ENCODE results near the gene EEF2KMT.
"Not testable (repeated sequence)": the region's sequence is repeated elsewhere in the genome, so short reads cannot be mapped to it uniquely, and the experiment has no call there.

The EEF2KMT gene

GRCh38 chr16:5097470-5098220 lies at the start of gene EEF2KMT:
EEF2KMT (minus strand) TSS chr16:5097795; CDS start chr16:5097739, 56 bp downstream.
- peak; percentile 99 for DNase-seq

- not testable (repeated sequence) for DNase-seq
Observed at GRCh38 chr16:5144621-5144956, 47.0 kb upstream of the EEF2KMT start.

GRCh38 chr16:5143761-5144620 lies 46.4 kb upstream of the EEF2KMT start:
- DNase-seq: no peak

- DNase-seq: not testable (repeated sequence)
Observed at GRCh38 chr16:5140151-5140550, 42.6 kb upstream of the EEF2KMT start.

DNA sequence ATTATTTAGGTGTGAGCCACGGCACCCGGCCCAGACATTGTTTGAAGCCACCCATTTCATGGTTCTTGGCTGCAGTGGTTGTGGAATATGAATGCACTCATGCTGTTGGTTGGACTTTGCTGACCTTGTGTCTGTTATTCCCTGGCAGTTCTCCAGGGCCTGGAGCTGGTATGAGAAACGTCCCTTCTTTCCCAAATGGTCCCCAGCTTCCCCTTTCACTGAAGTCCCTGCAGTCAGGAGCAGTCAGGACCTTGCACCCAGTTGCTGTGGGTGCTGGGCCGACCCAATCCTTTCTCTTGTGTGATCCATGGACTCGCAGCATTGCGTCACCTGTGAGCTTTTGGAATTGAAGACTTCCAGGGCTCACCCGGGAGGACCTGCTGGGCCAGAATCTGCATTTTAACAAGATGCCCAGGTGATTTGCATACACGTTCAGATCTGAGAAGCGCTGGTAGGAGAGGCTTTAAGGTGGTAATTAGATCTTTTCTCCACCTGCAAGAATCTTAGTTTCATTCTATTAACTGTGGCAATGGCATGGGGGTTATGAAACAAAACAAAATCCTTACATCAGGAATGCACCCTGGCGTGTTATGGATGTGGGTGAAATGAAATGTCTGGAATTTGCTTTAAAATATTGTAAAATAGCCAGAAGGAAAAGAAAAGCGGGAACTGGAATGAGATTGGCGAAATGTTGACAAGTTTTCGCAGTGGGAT lies 37.3 kb upstream of the EEF2KMT start:
- DNase-seq: not testable (repeated sequence)

- DNase-seq: not testable (repeated sequence)
Observed at GRCh38 chr16:5132915-5133600, 35.5 kb upstream of the EEF2KMT start.

DNA sequence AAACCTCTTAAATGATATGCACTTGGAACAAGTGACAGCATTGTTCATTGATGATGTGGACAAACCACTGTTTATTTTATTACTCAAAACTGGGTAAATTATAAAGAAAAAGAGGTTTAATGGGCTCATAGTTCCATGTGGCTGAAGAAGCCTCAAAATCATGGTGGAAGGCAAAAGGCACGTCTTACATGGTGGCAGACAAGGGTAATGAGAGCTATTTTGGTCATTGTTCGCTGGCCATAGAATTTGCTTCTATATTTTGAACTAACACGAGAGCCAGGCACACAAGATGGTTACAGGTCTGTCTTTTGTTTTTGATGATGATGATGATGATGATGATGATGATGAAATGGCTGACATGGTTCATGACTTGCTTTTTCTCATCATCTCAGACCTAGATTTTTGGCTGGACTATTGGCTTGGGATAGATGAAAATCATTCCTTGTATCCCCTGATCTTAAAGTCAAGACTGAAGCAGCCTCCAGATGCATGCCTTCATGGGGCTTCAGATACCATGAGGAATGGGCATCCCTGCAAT lies 33.9 kb upstream of the EEF2KMT start:
- DNase-seq: not testable (repeated sequence)

DNA sequence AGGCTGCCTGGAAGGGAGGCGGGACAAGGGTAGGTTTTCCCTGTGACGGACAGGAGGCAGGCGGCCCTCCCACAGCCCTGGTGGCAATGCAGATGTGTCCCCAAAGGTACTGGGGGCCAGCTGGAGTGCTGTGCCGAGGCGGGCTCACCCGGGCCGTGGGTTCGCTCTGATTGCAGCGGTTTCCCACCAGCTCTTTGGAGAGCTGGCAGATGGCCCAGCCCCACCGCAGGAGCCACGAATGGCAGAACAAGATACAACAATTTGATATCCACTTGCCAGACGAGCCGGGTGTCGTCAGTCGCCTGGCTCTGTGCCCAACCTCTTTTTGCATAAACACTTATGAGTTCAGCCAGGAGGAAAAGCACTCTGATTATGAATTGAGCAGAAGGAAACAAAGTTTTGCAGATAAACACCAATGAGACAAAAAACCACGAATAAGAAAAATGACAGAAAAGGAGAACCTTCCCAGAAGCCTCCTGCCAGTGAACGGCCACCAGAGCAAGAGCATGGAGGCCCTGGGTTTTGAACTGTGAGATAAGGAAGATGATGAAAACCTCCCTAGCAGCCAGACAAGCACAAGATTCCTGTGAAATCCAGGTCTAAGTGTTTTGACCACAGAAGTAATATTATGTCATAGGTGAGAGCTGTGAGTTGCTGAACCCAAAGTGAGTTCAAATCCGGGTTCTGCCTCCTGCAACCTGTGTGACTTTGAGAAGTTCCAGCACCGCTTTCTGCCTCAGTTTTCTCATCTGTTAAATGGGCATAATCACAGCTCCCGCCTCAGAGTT lies 19.9 kb upstream of the EEF2KMT start:
- DNase-seq: peak; percentile 56

GRCh38 chr16:5116780-5117295 lies 19.2 kb upstream of the EEF2KMT start:
- DNase-seq: not testable (repeated sequence)

GRCh38 chr16:5110933-5111332 lies 13.3 kb upstream of the EEF2KMT start:
- DNase-seq: not testable (repeated sequence)

DNA sequence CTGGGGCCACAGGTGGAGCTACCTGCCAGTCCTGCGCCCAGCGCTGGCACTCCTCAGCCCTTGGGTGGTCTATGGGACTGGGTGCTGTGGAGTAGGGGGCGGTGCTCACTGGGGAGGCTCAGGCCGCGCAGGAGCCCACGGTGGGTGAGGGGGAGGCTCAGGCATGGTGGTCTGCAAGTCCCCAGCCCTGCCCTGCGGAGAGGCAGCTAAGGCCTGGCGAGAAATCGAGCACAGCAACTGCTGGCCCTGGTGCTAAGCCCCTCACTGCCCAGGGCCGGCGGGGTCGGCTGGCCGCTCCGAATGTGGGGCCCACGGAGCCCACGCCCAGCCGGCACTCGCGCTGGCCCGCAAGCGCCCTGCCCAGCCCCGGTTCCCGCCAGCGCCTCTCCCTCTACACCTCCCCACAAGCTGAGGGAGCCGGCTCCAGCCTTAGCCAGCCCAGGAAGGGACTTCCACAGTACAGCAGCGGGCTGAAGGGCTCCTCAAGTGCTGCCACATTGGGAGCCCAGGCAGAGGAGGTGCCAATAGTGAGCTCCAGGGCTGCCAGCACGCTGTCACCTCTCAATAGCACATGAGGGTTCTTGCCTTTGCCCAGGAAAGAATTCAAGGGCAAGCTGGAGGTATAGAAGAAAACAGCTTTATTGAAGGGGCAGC lies 11.0 kb upstream of the EEF2KMT start:
- DNase-seq: no peak

DNA sequence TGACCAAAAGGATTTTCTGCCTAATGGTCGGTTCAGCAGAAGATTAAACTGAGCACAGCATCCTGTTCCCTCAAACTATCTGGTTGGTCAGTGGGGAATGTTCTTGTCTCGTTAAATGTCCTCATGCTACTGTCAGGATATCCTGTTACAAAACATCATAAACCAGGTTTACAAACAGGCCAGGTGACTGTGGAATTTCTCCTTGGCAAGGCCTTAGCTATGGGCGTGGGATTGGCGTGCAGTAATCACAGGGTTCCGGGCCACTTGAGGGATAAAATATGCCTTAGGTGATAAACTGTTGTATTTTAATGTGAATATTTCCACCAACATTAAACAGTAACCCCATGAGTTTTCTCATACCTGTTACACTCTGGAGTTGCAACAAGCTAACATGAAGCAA lies 7.4 kb upstream of the EEF2KMT start:
- not testable (repeated sequence) for DNase-seq

DNA sequence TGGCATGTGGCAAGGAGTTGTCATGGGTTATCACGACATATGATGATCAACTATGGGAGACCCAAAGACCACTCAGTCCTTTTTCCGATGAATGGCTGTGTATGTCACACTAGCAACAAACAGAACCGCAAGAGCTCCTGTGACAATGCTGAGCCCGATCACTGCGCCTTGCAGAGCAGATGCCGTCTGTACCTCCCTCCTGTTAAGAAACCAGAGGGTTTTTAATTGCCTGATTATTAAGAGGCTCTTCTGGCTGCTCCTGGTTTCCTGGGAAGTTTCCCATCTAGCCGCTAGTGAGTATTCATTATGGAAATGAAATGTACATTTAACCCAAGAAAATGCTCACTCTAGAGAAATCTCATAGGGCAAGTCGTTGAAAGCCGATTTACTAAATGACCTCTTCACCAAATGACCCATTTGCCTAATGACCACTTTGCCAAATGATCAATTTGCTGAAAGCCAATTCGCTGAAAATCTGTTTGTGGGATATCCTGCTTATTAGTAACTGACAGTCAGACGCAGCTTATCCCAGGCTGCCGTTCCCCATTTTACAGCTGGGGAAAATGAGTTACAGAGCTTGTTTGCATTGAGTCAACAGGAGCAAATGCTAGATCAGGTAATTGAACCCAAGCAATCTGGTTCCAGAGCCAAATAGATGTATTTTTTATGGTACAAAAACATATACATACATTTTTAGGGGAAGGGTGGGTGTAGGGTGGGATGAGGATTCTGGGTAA lies 5.9 kb upstream of the EEF2KMT start:
- DNase-seq: not testable (repeated sequence)

GRCh38 chr16:5099174-5099573 lies 1.6 kb upstream of the EEF2KMT start:
- DNase-seq: not testable (repeated sequence)

GRCh38 chr16:5098221-5099159 lies 895 bp upstream of the EEF2KMT start:
- DNase-seq: peak; percentile 85

- DNase-seq: peak; percentile 78
Observed at GRCh38 chr16:5097061-5097469, 530 bp downstream of the EEF2KMT start.

- peak; percentile 14 for DNase-seq
Observed at GRCh38 chr16:5096437-5097060, 1.0 kb downstream of the EEF2KMT start.

DNA sequence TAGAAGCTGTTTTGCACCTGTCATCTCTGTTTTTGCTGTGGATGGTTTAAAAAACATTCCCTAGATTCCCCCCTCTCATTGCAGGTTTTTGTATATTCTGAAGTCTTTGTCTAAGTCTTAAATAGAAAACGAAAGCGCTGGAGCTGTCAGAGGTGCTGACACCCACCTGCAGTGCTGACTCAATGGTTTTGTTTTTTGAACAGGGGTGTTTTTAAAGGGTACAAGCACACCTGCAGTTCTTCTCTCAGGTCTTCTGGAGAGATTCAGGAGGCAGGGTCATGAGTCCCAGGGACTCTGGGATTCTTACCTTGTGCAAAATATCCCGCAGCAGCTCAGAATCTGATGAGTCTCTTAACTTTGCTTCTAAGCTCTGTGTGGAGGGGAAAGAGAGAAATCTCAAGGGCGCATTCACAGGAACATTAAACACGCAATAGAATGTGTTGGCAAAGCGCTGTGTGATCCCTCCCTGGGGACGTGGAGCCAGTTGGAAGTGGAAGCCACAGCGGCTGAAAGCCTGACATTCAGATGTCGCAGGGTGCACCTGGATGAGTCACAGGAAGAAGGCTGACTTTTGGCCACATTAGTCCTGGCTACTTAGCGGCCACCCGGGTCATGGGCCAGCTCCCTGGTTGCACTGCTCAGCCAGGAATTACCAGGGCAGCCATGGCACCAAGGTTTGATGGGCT lies 2.3 kb downstream of the EEF2KMT start:
- not testable (repeated sequence) for DNase-seq

Measured in eye (tissue), 1 donor.